HEK293 (cell line): ENCODE measurements around the gene TMEM234.

Experiments
- HIC1 ChIP-seq: fragments of 450-650 bp; formaldehyde crosslinking; IDR thresholded peaks from 2 replicates; pipeline ENCODE4 v1.5.1; 2016; ENCODE audit warnings: missing biosample characterization, missing genetic modification characterization
- MEIS1 ChIP-seq: sonication (generic); formaldehyde crosslinking; IDR thresholded peaks from 2 replicates; pipeline ENCODE4 v1.8.1; 2022; ENCODE audit warnings: missing genetic modification reagents, mild to moderate bottlenecking, borderline replicate concordance
- SALL2 ChIP-seq: fragments of 450-650 bp; formaldehyde crosslinking; IDR thresholded peaks from 2 replicates; pipeline ENCODE4 v1.5.0; 2017; ENCODE audit warnings: missing biosample characterization, mild to moderate bottlenecking, missing genetic modification characterization, borderline replicate concordance
- ZBTB7A ChIP-seq: fragments of 450-650 bp; formaldehyde crosslinking; IDR thresholded peaks from 2 replicates; pipeline ENCODE4 v1.5.1; 2016; ENCODE audit warnings: low read depth, missing biosample characterization, missing genetic modification characterization
- ZNF529 ChIP-seq: fragments of 450-650 bp; formaldehyde crosslinking; IDR thresholded peaks from 2 replicates; pipeline ENCODE4 v1.5.1; 2017; ENCODE audit warnings: missing genetic modification characterization, missing biosample characterization; ENCODE audit not compliant: insufficient replicate concordance
- TF ChIP-seq, protein P1 (sequence below): fragments of 450-650 bp; formaldehyde crosslinking; IDR thresholded peaks from 2 replicates; pipeline ENCODE4 v1.5.1; 2016; ENCODE audit warnings: missing biosample characterization, missing genetic modification characterization
- TF ChIP-seq, protein P2 (sequence below): fragments of 450-650 bp; formaldehyde crosslinking; IDR thresholded peaks from 2 replicates; pipeline ENCODE4 v1.5.1; 2017; ENCODE audit warnings: missing biosample characterization, missing genetic modification characterization

DNA sequence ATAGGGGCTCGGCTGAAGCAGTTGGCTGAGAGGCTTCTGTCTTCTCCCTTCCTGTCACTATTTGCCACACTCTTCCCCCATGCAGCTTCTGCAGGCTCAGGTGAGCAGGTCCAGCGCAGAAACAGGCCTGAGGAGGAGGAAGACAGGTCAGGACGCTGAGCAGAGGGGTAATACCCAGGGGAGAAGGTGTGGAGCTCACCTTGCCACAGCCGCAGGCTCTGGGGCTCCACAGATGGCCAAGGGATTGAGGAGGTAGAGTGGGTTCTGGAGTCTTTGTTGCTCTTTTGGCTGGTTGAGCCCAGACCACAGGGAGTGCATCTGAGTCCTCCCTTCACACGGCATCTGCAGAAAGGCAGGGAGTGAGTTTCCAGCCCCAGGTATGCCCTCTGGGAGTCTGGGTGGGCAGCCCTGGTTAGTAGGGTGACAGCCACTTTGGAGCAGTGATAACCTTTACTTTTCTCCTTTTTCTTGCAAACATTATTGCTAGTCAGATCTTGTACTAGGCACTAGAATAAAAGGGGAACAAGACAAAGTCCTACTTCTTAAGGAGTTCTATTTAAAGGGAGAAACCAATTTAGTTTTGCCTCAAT lies 9.8 kb upstream of the TMEM234 start:
- TF ChIP-seq ZNF529 (tag by site-specific recombination) (no peak), SALL2 (no peak), MEIS1 (CRISPR knock-in tag) (no peak), ZBTB7A (no peak), HIC1 (tag by site-specific recombination) (no peak)
- TF ChIP-seq, protein P1, sequence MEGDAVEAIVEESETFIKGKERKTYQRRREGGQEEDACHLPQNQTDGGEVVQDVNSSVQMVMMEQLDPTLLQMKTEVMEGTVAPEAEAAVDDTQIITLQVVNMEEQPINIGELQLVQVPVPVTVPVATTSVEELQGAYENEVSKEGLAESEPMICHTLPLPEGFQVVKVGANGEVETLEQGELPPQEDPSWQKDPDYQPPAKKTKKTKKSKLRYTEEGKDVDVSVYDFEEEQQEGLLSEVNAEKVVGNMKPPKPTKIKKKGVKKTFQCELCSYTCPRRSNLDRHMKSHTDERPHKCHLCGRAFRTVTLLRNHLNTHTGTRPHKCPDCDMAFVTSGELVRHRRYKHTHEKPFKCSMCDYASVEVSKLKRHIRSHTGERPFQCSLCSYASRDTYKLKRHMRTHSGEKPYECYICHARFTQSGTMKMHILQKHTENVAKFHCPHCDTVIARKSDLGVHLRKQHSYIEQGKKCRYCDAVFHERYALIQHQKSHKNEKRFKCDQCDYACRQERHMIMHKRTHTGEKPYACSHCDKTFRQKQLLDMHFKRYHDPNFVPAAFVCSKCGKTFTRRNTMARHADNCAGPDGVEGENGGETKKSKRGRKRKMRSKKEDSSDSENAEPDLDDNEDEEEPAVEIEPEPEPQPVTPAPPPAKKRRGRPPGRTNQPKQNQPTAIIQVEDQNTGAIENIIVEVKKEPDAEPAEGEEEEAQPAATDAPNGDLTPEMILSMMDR, result no peak
- TF ChIP-seq, protein P2, sequence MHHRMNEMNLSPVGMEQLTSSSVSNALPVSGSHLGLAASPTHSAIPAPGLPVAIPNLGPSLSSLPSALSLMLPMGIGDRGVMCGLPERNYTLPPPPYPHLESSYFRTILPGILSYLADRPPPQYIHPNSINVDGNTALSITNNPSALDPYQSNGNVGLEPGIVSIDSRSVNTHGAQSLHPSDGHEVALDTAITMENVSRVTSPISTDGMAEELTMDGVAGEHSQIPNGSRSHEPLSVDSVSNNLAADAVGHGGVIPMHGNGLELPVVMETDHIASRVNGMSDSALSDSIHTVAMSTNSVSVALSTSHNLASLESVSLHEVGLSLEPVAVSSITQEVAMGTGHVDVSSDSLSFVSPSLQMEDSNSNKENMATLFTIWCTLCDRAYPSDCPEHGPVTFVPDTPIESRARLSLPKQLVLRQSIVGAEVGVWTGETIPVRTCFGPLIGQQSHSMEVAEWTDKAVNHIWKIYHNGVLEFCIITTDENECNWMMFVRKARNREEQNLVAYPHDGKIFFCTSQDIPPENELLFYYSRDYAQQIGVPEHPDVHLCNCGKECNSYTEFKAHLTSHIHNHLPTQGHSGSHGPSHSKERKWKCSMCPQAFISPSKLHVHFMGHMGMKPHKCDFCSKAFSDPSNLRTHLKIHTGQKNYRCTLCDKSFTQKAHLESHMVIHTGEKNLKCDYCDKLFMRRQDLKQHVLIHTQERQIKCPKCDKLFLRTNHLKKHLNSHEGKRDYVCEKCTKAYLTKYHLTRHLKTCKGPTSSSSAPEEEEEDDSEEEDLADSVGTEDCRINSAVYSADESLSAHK (tag by site-specific recombination), result no peak
